Fibroblast of pulmonary artery (primary cell): ENCODE measurements around the gene FBRS.

Experiments used
- DNase-seq: peaks from one replicate; pipeline ENCODE4 v3.0.0-alpha.2; 2010; ENCODE audit warnings: low read depth
- H3K4me3 ChIP-seq: replicated peaks from 2 replicates; pipeline ENCODE4 v1.5.1; 2011; ENCODE audit warnings: low read depth, mild to moderate bottlenecking, control low read depth, low read length, moderate library complexity
- TF ChIP-seq, protein P1 (sequence below): IDR thresholded peaks from 2 replicates; pipeline ENCODE4 v1.5.1; 2011; ENCODE audit warnings: mild to moderate bottlenecking, control low read depth, low read length, inconsistent platforms; ENCODE audit errors: missing control alignments

FBRS gene

DNA sequence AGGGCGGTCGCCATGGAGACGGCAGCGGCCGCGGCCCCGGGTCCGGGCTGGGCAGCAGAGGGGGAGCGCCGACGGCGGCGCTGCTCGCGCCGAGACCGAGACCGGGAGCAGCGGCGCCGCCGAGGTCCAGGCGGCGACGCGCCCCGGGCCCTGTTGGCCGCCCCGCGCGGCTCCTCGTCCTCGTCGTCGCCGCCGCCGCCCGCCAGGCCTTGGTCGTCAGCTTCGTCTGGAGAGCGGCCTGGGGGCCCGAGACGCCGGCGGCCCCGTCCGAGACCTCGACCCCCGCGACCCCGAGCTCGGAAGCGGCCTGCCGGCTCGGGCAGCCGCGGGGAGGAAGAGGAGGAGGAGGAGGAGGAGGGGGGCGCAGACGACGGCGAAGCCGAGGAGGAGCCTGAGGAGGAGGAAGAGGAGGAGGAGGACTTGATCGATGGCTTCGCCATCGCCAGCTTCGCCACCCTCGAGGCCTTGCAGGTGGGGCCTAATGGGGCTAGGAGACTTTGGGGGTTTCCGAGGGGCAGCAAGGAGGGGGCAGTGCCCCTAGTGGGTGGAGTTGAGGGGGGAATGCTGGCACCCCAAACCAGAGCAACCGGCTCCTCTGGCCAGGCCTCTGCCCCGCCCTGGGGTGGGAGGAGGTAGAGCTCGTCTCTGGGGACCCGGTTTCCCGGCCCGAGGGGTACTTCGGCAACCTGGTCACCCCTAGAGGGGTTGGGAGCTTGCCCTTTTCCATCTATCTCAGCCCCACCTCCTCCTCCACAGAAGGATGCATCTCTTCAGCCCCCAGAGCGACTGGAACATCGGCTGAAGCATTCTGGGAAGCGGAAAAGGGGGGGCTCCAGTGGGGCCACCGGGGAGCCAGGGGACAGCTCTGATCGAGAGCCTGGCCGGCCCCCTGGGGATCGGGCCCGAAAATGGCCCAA, 1.5 kb downstream of the FBRS start:
- no peak for DNase-seq
- peak overlapping the region; percentile 90 for H3K4me3 ChIP-seq
- TF ChIP-seq, protein P1, sequence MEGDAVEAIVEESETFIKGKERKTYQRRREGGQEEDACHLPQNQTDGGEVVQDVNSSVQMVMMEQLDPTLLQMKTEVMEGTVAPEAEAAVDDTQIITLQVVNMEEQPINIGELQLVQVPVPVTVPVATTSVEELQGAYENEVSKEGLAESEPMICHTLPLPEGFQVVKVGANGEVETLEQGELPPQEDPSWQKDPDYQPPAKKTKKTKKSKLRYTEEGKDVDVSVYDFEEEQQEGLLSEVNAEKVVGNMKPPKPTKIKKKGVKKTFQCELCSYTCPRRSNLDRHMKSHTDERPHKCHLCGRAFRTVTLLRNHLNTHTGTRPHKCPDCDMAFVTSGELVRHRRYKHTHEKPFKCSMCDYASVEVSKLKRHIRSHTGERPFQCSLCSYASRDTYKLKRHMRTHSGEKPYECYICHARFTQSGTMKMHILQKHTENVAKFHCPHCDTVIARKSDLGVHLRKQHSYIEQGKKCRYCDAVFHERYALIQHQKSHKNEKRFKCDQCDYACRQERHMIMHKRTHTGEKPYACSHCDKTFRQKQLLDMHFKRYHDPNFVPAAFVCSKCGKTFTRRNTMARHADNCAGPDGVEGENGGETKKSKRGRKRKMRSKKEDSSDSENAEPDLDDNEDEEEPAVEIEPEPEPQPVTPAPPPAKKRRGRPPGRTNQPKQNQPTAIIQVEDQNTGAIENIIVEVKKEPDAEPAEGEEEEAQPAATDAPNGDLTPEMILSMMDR: no peak

DNA sequence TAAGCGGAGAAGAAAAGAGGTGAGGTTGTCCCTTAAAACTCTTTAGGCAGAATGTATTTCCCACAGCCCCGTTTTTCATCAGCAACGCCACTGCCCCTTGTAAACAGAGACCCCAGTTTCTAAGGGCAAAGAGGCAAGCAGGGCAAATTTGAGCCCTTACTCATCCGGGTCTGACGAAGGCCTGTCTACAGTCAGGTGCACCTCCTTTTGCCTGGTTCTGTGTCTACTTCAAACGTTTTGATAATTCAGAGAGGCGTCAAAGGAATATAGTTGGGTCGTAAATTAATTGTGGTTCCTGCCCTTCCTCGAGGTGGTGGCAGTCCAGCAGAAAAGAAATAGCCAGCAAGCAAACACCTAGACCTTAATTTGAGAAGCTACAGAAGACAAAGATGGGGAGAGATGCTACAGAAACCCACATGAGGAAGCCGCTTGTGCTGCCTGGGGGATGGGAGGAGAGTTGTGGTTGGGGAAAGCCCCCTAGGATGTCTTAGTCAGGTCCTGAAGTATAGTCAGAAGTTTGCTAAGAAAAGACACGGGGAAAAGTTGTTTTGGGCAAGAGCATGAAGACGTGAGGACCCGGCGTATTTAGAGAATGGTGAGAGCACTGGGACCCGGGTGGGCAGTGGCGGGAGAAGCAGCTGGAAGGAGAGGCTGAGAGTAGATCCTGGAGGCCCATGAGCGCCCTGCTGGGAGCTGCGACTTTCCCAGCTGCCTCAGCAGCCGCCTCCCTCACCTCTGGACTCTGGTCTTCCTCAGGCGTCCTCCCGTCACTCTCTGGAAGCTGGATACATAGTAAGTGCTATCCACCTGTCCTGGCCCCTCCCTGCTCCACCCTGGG, 2.4 kb downstream of the FBRS start:
- TF ChIP-seq, protein P1: no peak
- peak overlapping the region; percentile 90 for H3K4me3 ChIP-seq
- DNase-seq: no peak

DNA sequence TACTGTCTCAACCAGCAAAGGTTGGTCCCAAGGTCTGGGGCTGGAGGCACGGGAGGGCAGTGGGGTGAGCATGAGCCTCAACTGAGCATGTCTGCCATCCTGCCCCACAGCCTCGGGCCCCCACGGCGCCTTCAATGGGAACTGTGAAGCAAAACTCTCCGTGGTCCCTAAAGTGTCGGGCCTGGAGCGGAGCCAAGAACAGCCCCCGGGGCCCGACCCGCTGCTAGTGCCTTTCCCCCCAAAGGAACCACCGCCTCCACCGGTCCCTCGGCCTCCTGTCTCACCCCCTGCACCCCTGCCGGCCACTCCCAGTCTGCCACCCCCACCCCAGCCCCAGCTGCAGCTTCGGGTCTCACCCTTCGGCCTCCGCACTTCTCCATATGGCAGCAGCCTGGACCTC, 4.2 kb downstream of the FBRS start:
- TF ChIP-seq, protein P1: no peak
- H3K4me3 ChIP-seq: no peak overlapping the region
- no peak for DNase-seq

DNA sequence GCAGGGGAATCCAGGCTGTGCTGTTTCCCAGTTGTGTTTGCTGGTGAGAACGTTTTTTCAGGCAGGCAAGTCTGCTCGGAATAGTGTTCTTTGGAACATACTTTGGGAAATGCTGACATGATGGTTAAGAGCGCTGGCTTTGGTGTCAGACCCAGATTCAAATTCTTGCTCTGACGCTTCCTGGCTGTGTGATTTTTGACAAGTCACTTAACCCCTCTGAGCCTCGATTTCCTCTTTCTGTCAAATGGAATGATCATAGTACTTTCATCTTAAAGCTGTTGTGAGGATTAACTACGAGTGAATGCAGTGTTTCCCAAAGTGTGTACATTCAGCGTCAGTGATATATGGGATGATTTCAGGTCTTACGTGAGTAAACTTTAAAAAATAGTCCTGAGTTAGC, 4.8 kb downstream of the FBRS start:
- no peak overlapping the region for H3K4me3 ChIP-seq
- TF ChIP-seq, protein P1: no peak
- no peak for DNase-seq

DNA sequence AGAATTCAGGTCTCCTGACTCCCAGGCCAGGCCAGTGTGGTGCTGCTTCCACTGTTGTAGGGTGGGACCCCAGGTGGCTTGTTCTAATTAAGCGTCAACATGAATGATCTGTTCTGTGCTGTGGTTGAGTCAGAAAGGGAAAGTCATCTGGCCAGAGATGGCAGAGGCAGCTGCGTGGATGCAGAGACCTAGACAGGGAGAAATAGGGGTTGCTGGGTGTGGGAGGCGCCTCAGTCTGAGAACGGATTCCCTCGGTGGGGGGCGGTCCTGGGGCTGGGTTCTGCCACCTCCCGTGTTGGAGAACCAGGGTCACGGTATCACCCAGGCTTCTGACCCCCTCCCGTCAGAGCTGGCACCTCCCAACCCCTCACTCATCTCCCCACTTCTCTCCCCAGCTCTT, 5.6 kb downstream of the FBRS start:
- H3K4me3 ChIP-seq: no peak overlapping the region
- no peak for DNase-seq
- TF ChIP-seq, protein P1: no peak

DNA sequence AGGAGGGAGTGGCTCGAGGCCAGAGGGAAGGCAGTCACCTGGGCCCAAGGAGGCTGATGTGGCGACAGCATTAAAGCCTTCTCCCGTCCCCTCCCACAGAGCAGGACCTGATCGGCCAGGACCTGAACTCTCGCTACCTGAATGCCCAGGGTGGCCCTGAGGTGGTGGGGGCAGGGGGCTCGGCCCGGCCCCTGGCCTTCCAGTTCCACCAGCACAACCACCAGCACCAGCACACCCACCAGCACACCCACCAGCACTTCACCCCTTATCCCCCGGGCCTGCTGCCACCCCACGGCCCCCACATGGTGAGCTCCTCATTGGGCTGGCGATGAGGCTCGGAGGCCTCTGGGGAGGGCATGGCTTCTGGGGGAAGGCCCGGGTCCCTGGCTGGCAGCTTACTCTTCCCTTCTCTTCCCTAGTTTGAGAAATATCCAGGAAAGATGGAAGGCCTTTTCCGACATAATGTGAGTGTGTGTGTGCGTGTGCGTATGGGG, 6.4 kb downstream of the FBRS start:
- TF ChIP-seq, protein P1: no peak
- DNase-seq: no peak
- H3K4me3 ChIP-seq: no peak overlapping the region
